ENCODE data around the gene SEC24C.

DNA sequence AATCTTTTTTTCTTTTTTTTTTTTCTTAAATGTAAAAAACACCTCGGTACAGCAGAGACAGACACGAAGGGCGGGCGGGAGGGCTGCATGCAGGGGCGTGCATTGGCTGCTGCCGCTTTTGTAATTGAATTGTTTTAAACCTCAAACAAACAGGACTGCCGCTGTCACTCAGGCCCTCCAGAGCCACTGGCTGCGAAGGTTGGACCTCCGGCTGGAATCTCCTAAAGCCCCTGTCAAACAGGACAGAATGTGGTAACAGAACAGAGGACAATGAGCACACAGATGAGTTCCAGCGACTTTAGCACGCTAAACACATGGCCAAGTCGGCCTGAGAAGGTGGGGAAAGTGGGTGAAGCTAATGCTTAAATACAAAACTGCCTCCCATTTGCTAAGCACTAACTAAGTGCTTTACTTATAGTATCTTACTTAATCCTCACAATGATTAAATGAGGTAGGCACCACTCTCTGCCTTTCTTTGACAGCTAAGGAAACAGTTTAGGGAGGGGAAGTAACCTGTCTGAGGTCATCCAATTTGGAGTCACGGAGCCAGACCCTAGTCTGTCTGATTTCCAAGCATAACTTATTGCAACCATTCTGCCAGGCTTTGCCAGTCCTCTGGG is 70.2 kb downstream of the SEC24C start:
- TF ChIP-seq, protein P1, sequence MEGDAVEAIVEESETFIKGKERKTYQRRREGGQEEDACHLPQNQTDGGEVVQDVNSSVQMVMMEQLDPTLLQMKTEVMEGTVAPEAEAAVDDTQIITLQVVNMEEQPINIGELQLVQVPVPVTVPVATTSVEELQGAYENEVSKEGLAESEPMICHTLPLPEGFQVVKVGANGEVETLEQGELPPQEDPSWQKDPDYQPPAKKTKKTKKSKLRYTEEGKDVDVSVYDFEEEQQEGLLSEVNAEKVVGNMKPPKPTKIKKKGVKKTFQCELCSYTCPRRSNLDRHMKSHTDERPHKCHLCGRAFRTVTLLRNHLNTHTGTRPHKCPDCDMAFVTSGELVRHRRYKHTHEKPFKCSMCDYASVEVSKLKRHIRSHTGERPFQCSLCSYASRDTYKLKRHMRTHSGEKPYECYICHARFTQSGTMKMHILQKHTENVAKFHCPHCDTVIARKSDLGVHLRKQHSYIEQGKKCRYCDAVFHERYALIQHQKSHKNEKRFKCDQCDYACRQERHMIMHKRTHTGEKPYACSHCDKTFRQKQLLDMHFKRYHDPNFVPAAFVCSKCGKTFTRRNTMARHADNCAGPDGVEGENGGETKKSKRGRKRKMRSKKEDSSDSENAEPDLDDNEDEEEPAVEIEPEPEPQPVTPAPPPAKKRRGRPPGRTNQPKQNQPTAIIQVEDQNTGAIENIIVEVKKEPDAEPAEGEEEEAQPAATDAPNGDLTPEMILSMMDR (conservative IDR thresholded peaks at IDR 0.05 in 1 of 2, IDR thresholded peaks at IDR 0.05 in 1 of 2; ENCODE audit: extremely low read depth in 1 of 2, insufficient read depth in 1 of 2, low read depth in 1 of 2, low read length in 2 of 2), result no peak
- TF ChIP-seq EZH2 (IDR thresholded peaks at IDR 0.05; ENCODE audit: borderline replicate concordance, low read length), result no peak

Measured in mammary epithelial cell (primary cell).